Right ventricle myocardium inferior (tissue), 1 donor: Measurements from ENCODE around the gene IFRD2. TPM values are rescaled to one million over a fixed set of nuclear protein-coding genes. Genes with fewer than 3 reads are reported as not detected.
"Not testable (repeated sequence)": the region's sequence is repeated elsewhere in the genome, so short reads cannot be mapped to it uniquely, and the experiment has no call there.

Source experiments
- ATAC-seq: fragments of 200-7000 bp; cut with Tn5 transposase; one replicate; pipeline ENCODE4 v1.9.1; 2020; ENCODE audit warnings: mild to moderate bottlenecking, moderate library complexity
- DNase-seq: peaks from one replicate; pipeline ENCODE4 v3.0.0; 2021; ENCODE audit errors: missing footprints
- intact Hi-C: fragments of 100-400 bp; cut with DNase I; formaldehyde crosslinking; loops from one replicate; pipeline ENCODE4 v1.11.0; 2022
- total RNA-seq: library from RNA; stranded (reverse); fragmentation: NEBNext Ultra II Directional; extraction: Animal tissue kit (Norgen Biotek cat#: 25700); gene quantifications from one replicate; pipeline ENCODE4 v1.2.1, GENCODE V29; 2021
- donor health status: DM: no; HTN: yes; CAD: no; lungs with severe emphysema.

IFRD2 gene
- total RNA-seq, 1 donor from 2014 or later = 69.4 TPM

DNA sequence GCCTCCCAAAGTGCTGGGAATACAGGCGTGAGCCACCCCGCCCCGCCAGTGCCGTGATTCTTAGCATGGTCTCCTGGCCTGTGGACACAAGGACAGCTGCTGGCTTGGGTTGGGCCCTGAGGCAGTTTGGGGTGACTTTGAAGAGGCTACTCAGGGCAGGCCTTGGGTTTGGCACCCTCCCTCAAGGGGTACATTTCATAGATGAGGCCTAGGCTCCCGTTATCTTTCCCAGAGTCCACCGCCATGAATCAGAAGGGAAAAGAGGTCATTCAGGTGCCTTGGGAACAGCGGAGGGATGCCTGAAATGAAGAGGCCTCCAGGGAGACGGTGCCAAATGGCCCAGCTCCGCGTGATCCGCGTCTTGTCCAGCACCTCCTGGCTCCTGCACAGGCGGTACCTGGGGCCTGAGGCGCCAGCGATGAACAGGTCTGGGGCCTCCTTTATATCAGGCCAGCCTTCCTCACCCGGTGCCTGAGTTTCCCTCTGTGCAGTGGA is 46.9 kb downstream of the IFRD2 start:
- no peak for ATAC-seq
- intact Hi-C loops = no loop called here
- DNase-seq = no peak

GRCh38 chr3:50244813-50245212 is 47.4 kb downstream of the IFRD2 start:
- intact Hi-C loops, ATAC-seq: not testable (repeated sequence)

GRCh38 chr3:50243543-50243895 is 48.7 kb downstream of the IFRD2 start:
- intact Hi-C loops = no loop called here
- DNase-seq = no peak
- no peak for ATAC-seq

More at GRCh38 chr3:50244813-50245212, 47.4 kb downstream of the IFRD2 start:
- DNase-seq = not testable (repeated sequence)

GRCh38 chr3:50242851-50243542 is 49.2 kb downstream of the IFRD2 start:
- peak; percentile 35 for ATAC-seq
- DNase-seq = peak; percentile 92
- intact Hi-C loops = no loop called here

GRCh38 chr3:50242381-50242770 is 49.9 kb downstream of the IFRD2 start:
- DNase-seq = no peak
- intact Hi-C loops = no loop called here

GRCh38 chr3:50241713-50242380 is 50.4 kb downstream of the IFRD2 start:
- ATAC-seq = no peak
- intact Hi-C loops = no loop called here
- no peak for DNase-seq

More at GRCh38 chr3:50242381-50242770, 49.9 kb downstream of the IFRD2 start:
- no peak for ATAC-seq

GRCh38 chr3:50241163-50241562 is 51.1 kb downstream of the IFRD2 start:
- DNase-seq = no peak
- intact Hi-C loops = no loop called here
- ATAC-seq = no peak

GRCh38 chr3:50239649-50240048 is 52.6 kb downstream of the IFRD2 start:
- DNase-seq (no peak), ATAC-seq (no peak)
- intact Hi-C loops = no loop called here

GRCh38 chr3:50238549-50239026 is 53.6 kb downstream of the IFRD2 start:
- peak; percentile 33 for ATAC-seq
- peak; percentile 93 for DNase-seq
- intact Hi-C loops = no loop called here

GRCh38 chr3:50237754-50238548 is 54.3 kb downstream of the IFRD2 start:
- ATAC-seq (peak; percentile 44), DNase-seq (peak; percentile 95)
- intact Hi-C loops = no loop called here

Other genes starting within 250 kb of the IFRD2 start
- gene RBM5, start 203.5 kb downstream of the IFRD2 start, total RNA-seq = 66.5 TPM
- gene SEMA3F, start 137.1 kb downstream of the IFRD2 start, total RNA-seq = 12.3 TPM
- gene GNAT1, start 100.8 kb downstream of the IFRD2 start, total RNA-seq = not detected
- gene SLC38A3, start 87.2 kb downstream of the IFRD2 start, total RNA-seq = 10.3 TPM
- 153 TPM for gene GNAI2, start 56.2 kb downstream of the IFRD2 start, total RNA-seq
- 19.8 TPM for gene SEMA3B, start 23.3 kb downstream of the IFRD2 start, total RNA-seq
- 29.8 TPM for gene LSMEM2, start 13.3 kb downstream of the IFRD2 start, total RNA-seq
- gene HYAL3, start 7.0 kb upstream of the IFRD2 start, total RNA-seq = 1.4 TPM
- gene NAA80, start 7.0 kb upstream of the IFRD2 start, total RNA-seq = 5.8 TPM
- 70.1 TPM for gene HYAL1, start 11.1 kb upstream of the IFRD2 start, total RNA-seq
- gene HYAL2, start 30.3 kb upstream of the IFRD2 start, total RNA-seq = 39.0 TPM
- gene TUSC2, start 35.8 kb upstream of the IFRD2 start, total RNA-seq = 32.8 TPM
- gene RASSF1, start 48.4 kb upstream of the IFRD2 start, total RNA-seq = 14.7 TPM
- not detected for gene ZMYND10, start 53.3 kb upstream of the IFRD2 start, total RNA-seq
- gene NPRL2, start 58.3 kb upstream of the IFRD2 start, total RNA-seq = 16.7 TPM
- 6.3 TPM for gene CYB561D2, start 58.4 kb upstream of the IFRD2 start, total RNA-seq
- gene TMEM115, start 67.1 kb upstream of the IFRD2 start, total RNA-seq = 26.4 TPM
- gene CACNA2D2, start 211.2 kb upstream of the IFRD2 start, total RNA-seq = 1.2 TPM